ENCODE data around the gene RNF168.
"Not testable (repeated sequence)": the region's sequence is repeated elsewhere in the genome, so short reads cannot be mapped to it uniquely, and the experiment has no call there.

RNF168 gene

DNA sequence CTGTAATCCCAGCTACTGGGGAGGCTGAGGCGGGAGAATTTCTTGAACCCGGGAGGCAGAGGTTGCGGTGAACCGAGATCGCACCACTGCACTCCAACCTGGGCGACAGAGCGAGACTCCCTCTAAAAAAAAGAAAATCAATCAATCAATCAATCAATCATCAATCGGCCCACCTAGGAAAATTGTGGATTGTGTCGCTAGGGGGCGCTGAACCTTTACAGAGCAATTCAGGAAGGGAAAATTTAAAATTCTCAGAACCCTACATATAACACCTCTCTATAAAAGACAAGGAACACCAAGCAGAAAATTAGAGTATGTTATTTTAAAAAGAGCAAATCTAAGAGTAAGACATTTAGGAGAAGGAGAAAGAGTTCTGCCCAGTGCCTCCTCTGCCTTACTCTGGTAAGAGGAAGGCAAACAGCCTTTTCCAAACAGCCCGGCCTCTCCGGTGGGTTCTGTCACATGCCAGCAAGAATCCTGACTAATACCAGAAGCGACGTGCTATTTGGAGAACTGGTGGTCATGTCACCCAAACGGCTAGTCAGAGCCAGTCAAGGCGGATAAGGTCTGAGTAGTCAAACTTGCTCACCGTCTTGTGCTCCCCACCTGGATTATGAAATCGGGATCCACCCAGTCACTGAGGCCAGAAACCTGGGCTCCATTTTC is 33.9 kb upstream of the RNF168 start:
- TF ChIP-seq, protein P1, sequence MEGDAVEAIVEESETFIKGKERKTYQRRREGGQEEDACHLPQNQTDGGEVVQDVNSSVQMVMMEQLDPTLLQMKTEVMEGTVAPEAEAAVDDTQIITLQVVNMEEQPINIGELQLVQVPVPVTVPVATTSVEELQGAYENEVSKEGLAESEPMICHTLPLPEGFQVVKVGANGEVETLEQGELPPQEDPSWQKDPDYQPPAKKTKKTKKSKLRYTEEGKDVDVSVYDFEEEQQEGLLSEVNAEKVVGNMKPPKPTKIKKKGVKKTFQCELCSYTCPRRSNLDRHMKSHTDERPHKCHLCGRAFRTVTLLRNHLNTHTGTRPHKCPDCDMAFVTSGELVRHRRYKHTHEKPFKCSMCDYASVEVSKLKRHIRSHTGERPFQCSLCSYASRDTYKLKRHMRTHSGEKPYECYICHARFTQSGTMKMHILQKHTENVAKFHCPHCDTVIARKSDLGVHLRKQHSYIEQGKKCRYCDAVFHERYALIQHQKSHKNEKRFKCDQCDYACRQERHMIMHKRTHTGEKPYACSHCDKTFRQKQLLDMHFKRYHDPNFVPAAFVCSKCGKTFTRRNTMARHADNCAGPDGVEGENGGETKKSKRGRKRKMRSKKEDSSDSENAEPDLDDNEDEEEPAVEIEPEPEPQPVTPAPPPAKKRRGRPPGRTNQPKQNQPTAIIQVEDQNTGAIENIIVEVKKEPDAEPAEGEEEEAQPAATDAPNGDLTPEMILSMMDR (IDR thresholded peaks at IDR 0.05; ENCODE audit: low read depth, low read length) = peak; percentile 49

DNA sequence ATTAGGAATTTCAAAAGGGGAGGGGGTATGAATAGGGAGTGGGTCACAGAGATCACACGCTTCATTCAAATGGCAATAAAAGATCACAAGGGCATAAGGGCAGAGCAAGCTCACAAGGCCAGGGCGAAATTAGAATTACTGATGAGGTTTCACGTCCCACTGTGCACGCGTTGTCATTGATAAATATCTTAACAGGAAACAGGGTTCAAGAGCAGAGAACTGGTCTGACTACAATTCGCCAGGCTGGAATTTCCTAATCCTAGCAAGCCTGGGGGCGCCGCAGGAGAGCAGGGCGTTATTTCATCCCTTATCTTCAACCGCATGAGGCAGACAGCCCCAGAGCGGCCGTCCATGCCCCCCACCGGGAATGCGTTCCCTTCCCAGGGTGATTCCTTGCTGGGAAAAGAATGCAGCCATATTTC is 29.7 kb upstream of the RNF168 start:
- no peak overlapping the region for H3K4me3 ChIP-seq (ENCODE audit: low read depth, low read length)
- TF ChIP-seq, protein P1 (IDR thresholded peaks at IDR 0.05; ENCODE audit: low read depth, low read length) = no peak

More for the DNA sequence above, 33.9 kb upstream of the RNF168 start:
- no peak overlapping the region for H3K4me3 ChIP-seq (ENCODE audit: low read depth, low read length)

DNA sequence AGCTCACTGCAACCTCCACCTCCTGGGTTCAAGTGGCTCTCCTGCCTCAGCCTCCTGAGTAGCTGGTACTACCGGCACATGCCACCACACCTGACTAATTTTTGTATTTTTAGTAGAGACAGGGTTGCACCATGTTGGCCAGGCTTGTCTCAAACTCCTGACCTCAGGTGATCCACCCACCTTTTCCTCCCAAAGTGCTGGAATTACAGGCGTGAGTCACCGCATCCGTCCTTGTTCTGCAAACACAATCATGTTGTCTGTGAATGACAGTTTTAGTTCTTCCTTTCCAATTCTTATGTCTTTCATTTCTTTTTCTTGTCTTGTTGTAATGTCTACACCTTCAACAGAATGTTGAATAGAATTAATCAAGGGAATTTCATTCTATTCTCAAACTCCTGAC is 27.9 kb upstream of the RNF168 start:
- TF ChIP-seq, protein P1 (IDR thresholded peaks at IDR 0.05; ENCODE audit: low read depth, low read length) = no peak
- H3K4me3 ChIP-seq (ENCODE audit: low read depth, low read length) = no peak overlapping the region

DNA sequence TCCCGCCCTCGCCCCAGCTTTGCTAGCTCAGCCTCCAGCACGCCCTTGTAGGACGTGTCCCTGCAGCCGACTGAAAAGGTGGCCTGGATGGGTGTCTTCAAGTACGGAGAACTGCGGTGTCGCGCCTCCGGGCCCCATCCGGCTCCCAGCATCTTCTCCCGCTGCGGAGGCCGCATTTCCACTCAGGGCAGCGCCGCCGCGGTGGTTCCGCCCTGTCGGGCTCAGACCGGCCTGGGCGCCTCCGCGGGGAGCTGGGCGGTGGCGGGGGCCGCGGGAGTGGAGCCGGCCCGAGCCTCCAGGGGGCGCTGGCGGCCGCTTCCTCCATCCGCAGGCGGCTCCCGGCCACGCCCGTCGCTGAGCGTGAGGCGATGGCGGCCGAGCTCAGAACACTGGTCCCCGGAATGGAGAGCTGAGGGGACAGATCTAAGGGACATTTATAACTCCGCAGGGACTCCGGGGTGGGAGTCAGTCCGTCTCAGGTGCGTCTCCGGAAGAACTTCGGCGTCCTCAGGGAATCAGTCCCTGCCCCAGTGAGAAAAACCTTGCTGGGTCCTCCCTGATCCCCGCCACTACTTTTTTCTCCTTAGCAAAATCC is 25.2 kb upstream of the RNF168 start:
- TF ChIP-seq, protein P1 (IDR thresholded peaks at IDR 0.05; ENCODE audit: low read depth, low read length) = 0 out of 2 replicates have a peak, but pooled peaks have one; percentile 13

DNA sequence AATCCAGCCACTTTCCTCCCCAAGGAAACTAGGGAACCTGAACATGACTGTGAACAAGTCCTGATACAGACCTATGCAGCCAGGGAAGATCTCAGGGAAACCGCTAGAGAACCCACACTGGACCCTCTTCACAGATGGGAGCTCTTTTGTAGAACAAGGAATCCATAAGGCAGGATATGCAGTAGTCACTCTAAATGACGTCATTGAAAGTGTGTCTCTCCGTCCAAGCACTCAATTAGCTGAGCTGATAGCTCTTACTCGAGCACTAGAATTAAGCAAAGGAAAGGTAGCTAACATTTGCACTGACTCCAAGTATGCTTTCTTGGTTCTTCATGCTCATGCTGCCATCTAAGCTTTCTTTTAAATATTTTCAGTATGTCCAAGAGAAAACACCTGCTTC is 21.6 kb upstream of the RNF168 start:
- H3K4me3 ChIP-seq (ENCODE audit: low read depth, low read length) = no peak overlapping the region
- TF ChIP-seq, protein P1 (IDR thresholded peaks at IDR 0.05; ENCODE audit: low read depth, low read length) = no peak

More for the DNA sequence above, 25.2 kb upstream of the RNF168 start:
- H3K4me3 ChIP-seq (ENCODE audit: low read depth, low read length) = no peak overlapping the region

DNA sequence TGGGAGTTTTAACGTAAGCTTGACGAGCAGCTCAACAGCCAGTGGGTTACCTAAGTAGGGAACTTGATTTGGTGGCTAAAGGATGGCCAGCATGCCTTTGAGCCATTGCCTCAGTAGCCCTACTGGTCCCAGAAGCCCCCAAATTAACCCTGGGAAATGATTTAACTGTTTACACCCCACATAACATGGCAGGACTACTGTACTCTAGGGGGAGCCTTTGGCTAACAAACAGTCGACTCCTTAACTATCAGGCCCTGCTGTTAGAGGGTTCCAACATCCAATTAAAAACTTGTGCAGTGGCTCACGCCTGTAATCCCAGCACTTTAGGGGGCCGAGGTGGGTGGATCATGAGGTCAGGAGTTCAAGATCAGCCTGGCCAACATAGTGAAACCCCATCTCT is 21.0 kb upstream of the RNF168 start:
- H3K4me3 ChIP-seq (ENCODE audit: low read depth, low read length) = no peak overlapping the region
- TF ChIP-seq, protein P1 (IDR thresholded peaks at IDR 0.05; ENCODE audit: low read depth, low read length) = no peak

DNA sequence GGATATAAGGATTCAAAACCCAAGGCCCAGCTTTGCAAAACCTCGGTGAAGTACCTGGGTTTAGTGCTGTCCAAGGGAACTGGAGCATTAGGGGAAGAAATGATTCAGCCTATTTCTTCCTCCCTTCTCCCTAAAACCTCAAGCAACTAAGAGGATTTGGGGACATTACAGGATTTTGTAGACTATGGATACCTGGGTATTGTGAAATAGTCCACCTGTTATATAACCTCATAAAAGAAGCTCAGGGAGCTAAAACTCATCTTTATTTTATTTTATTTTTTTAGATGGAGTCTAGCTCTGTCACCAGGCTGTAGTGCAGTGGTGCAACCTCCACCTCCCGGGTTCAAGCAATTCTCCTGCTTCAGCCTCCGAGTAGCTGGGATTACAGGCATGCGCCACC is 20.3 kb upstream of the RNF168 start:
- no peak overlapping the region for H3K4me3 ChIP-seq (ENCODE audit: low read depth, low read length)
- TF ChIP-seq, protein P1 (IDR thresholded peaks at IDR 0.05; ENCODE audit: low read depth, low read length) = no peak

DNA sequence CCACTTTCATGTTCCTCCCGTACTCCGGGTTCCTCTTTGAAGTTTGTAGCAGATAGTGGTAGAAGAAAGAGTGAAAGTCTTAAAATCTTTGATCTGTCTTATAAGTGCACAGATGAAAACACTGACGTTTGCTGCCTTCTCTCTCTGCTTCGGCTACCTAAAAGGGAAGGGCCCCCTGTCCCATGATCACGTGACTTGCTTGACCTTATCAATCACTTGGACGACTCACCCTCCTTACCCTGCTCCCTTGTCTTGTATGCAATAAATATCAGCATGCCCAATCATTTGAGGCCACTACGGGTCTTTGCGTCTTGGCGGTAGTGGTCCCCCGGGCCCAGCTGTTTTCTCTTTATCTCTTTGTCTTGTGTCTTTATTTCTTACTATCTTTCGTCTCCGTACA is 17.7 kb upstream of the RNF168 start:
- not testable (repeated sequence) for H3K4me3 ChIP-seq (ENCODE audit: low read depth, low read length)

Measured in WI38 (cell line).